ENCODE data around the gene SF3B3. TPM values are rescaled to one million over a fixed set of nuclear protein-coding genes. Genes with fewer than 3 reads are reported as not detected.
A peak's percentile ranks its signal among the peaks of the same experiment; 100 is the strongest.

Gene SF3B3
- total and polyA plus RNA-seq, 2 of the 13 experiments (the other 11 are each of a cell fraction or from before 2014, with no cell fraction given), result 157 to 500 TPM

DNA sequence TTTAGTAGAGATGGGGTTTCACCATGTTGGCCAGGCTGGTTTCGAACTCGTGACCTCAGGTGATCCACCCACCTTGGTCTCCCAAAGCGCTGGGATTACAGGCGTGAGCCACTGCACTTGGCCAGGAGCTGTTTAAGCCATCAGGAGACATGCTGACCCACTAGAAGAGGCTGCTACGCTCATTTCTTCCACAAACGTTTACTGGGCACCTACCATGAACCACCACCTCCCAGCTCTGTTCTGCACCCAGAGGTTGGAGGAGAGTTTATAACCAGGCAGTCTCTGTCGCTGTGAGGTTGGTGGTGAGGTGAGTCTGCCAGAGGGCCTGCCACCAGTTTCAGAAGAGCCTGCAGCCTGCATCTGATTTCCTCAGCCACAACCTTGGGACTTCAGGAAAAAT, 51.8 kb downstream of the SF3B3 start (continued):
- TF ChIP-seq, protein P1, sequence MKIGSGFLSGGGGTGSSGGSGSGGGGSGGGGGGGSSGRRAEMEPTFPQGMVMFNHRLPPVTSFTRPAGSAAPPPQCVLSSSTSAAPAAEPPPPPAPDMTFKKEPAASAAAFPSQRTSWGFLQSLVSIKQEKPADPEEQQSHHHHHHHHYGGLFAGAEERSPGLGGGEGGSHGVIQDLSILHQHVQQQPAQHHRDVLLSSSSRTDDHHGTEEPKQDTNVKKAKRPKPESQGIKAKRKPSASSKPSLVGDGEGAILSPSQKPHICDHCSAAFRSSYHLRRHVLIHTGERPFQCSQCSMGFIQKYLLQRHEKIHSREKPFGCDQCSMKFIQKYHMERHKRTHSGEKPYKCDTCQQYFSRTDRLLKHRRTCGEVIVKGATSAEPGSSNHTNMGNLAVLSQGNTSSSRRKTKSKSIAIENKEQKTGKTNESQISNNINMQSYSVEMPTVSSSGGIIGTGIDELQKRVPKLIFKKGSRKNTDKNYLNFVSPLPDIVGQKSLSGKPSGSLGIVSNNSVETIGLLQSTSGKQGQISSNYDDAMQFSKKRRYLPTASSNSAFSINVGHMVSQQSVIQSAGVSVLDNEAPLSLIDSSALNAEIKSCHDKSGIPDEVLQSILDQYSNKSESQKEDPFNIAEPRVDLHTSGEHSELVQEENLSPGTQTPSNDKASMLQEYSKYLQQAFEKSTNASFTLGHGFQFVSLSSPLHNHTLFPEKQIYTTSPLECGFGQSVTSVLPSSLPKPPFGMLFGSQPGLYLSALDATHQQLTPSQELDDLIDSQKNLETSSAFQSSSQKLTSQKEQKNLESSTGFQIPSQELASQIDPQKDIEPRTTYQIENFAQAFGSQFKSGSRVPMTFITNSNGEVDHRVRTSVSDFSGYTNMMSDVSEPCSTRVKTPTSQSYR (CRISPR knock-in tag; IDR thresholded peaks at IDR 0.05; ENCODE audit: borderline replicate concordance), result no peak
- TF ChIP-seq MEF2D (CRISPR knock-in tag; IDR thresholded peaks at IDR 0.05), result no peak
- no peak for TF ChIP-seq PLRG1 (conservative IDR thresholded peaks at IDR 0.05)
- no peak for TF ChIP-seq TP53 (CRISPR knock-in tag; conservative IDR thresholded peaks at IDR 0.05)
- peak; percentile 27; the same call in 1 of the 2 replicates for TF ChIP-seq KDM2A (CRISPR knock-in tag; IDR thresholded peaks at IDR 0.05; ENCODE audit: borderline replicate concordance, low read depth)
- no peak for TF ChIP-seq ZBTB7B (CRISPR knock-in tag; IDR thresholded peaks at IDR 0.05)

DNA sequence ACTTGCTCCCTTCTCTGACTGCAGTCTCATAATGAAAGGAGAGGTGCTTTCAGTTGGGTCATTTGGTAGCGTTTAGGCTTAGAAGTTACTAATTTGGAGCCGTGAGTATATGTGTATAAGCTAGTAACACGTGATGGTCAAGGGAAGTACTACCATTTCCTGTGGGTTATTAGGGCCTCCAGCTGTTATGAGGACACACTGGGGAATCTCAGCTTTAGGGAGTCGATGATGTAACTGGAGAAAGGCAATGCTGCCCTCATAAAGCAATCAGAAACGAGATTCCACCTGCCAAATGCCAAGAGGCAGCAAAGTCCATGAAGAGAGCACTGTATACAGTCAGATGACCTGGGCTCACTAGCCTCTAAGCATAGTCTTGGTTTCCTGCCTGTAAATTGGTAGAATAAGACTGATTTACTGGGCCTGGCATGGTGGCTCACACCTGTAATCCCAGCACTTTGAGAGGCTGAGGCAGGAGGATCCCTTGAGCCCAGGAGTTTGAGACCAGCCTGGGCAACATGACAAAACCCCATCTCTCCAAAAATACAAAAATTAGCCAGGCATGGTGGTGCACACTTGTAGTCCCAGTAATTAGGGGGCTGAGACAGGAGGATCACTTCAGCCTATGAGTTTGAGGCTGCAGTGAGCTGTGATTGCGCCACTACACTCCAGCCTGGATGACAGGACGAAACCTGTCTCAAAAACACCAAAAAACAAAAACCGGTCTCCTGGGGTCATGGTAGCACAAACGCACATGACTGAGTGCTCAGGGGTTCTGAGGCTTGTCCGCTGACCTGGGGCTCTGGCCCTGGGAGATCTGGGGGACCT, 53.0 kb downstream of the SF3B3 start:
- FAIRE-seq (peak; percentile 56), DNase-seq (ENCODE audit: low spot score) (peak; percentile 28), ATAC-seq (peak; percentile 6)
- H3K36me3 ChIP-seq (replicated peaks in 1 of 2; ENCODE audit: control insufficient read depth in 1 of 2, insufficient read depth in 2 of 2, low read length in 2 of 2), result peaks cover 19 to 28% of the 10 kb centered on the region in 2 experiments
- BruUV-seq (replicated peaks), result no TSS peak
- H3K4me2 ChIP-seq (ENCODE audit: low read depth, low read length), result no peak overlapping the region
- H3K79me2 ChIP-seq (ENCODE audit: insufficient read depth, low read length), result no peaks in the 10 kb centered on the region
- ChIA-PET CTCF (ENCODE audit: low intra/inter-chr PET ratio, low total read pairs) (no interaction called here), POLR2A (no interaction called here)
- no peak overlapping the region for H3K4me3 ChIP-seq (replicated peaks in 1 of 3; ENCODE audit: insufficient read depth in 1 of 3, low read depth in 2 of 3, low read length in 3 of 3)
- in situ Hi-C loops (cut with HindIII; ENCODE audit: extremely low pct_ligation_motif_present, low pct_unique_long_range_greater_than_20kb) (no loop called here), intact Hi-C loops (cut with micrococcal nuclease; ENCODE audit: unreplicated experiment) (loop anchor here (5.0 kb wide), 1 partner anchor 71 kb away; the partner anchor contains the start of gene IL34)
- peaks cover 13% of the 10 kb centered on the region for H3K4me1 ChIP-seq (ENCODE audit: insufficient read depth, low read length)
- H3K27me3 ChIP-seq (ENCODE audit: control insufficient read depth in 1 of 2, insufficient read depth in 2 of 2, low read length in 2 of 2), result peaks cover 0 to 3% of the 10 kb centered on the region in 2 experiments; a peak in 2 of 5 replicates
- H4K20me1 ChIP-seq (ENCODE audit: insufficient read depth, low read length), result peaks cover 12% of the 10 kb centered on the region; the same call in 1 of the 2 replicates
- H2AFZ ChIP-seq (ENCODE audit: low read length), result no peak overlapping the region
- no peak overlapping the region for H3K9ac ChIP-seq (ENCODE audit: insufficient read depth, low read depth, low read length)
- 72% methylated on average over 10 of the region's 10 CpGs for WGBS (ENCODE audit: low lambda C conversion rate)
- H3K27ac ChIP-seq (ENCODE audit: extremely low read length, insufficient read depth, low read length), result no peak overlapping the region
- H3K9me3 ChIP-seq (ENCODE audit: low read length), result no peaks in the 10 kb centered on the region
- TF ChIP-seq NR2F6 (IDR thresholded peaks at IDR 0.05), result no peak
- no peak for TF ChIP-seq NR2F6 (CRISPR knock-in tag; IDR thresholded peaks at IDR 0.05)
- no peak for TF ChIP-seq ZNF674 (CRISPR knock-in tag; IDR thresholded peaks at IDR 0.05; ENCODE audit: low read depth)
- no peak for TF ChIP-seq GATAD2A (CRISPR knock-in tag; IDR thresholded peaks at IDR 0.05)
- TF ChIP-seq, protein P2, sequence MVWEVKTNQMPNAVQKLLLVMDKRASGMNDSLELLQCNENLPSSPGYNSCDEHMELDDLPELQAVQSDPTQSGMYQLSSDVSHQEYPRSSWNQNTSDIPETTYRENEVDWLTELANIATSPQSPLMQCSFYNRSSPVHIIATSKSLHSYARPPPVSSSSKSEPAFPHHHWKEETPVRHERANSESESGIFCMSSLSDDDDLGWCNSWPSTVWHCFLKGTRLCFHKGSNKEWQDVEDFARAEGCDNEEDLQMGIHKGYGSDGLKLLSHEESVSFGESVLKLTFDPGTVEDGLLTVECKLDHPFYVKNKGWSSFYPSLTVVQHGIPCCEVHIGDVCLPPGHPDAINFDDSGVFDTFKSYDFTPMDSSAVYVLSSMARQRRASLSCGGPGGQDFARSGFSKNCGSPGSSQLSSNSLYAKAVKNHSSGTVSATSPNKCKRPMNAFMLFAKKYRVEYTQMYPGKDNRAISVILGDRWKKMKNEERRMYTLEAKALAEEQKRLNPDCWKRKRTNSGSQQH (CRISPR knock-in tag; IDR thresholded peaks at IDR 0.05; ENCODE audit: low read depth), result 0 out of 2 replicates have a peak, but pooled peaks have one; percentile 42
- TF ChIP-seq, protein P3, sequence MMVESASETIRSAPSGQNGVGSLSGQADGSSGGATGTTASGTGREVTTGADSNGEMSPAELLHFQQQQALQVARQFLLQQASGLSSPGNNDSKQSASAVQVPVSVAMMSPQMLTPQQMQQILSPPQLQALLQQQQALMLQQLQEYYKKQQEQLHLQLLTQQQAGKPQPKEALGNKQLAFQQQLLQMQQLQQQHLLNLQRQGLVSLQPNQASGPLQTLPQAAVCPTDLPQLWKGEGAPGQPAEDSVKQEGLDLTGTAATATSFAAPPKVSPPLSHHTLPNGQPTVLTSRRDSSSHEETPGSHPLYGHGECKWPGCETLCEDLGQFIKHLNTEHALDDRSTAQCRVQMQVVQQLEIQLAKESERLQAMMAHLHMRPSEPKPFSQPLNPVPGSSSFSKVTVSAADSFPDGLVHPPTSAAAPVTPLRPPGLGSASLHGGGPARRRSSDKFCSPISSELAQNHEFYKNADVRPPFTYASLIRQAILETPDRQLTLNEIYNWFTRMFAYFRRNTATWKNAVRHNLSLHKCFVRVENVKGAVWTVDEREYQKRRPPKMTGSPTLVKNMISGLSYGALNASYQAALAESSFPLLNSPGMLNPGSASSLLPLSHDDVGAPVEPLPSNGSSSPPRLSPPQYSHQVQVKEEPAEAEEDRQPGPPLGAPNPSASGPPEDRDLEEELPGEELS (CRISPR knock-in tag; IDR thresholded peaks at IDR 0.05), result no peak
- TF ChIP-seq, protein P4, sequence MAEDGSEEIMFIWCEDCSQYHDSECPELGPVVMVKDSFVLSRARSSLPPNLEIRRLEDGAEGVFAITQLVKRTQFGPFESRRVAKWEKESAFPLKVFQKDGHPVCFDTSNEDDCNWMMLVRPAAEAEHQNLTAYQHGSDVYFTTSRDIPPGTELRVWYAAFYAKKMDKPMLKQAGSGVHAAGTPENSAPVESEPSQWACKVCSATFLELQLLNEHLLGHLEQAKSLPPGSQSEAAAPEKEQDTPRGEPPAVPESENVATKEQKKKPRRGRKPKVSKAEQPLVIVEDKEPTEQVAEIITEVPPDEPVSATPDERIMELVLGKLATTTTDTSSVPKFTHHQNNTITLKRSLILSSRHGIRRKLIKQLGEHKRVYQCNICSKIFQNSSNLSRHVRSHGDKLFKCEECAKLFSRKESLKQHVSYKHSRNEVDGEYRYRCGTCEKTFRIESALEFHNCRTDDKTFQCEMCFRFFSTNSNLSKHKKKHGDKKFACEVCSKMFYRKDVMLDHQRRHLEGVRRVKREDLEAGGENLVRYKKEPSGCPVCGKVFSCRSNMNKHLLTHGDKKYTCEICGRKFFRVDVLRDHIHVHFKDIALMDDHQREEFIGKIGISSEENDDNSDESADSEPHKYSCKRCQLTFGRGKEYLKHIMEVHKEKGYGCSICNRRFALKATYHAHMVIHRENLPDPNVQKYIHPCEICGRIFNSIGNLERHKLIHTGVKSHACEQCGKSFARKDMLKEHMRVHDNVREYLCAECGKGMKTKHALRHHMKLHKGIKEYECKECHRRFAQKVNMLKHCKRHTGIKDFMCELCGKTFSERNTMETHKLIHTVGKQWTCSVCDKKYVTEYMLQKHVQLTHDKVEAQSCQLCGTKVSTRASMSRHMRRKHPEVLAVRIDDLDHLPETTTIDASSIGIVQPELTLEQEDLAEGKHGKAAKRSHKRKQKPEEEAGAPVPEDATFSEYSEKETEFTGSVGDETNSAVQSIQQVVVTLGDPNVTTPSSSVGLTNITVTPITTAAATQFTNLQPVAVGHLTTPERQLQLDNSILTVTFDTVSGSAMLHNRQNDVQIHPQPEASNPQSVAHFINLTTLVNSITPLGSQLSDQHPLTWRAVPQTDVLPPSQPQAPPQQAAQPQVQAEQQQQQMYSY (CRISPR knock-in tag; IDR thresholded peaks at IDR 0.05), result no peak
